Measurements from ENCODE around the gene PARD3.
"Not testable (repeated sequence)": the region's sequence is repeated elsewhere in the genome, so short reads cannot be mapped to it uniquely, and the experiment has no call there.

Gene PARD3

GRCh38 chr10:34650156-34650555, 164.9 kb downstream of the PARD3 start:
- H3K27ac ChIP-seq (ENCODE audit: low read depth, low read length, severe bottlenecking) = no peak overlapping the region
- 94 to 98% methylated on average over 6 to 8 of the region's 8 CpGs for WGBS, 2 experiments (ENCODE audit: insufficient coverage in 2 of 2)
- H3K4me1 ChIP-seq (ENCODE audit: control insufficient read depth, insufficient read depth, low read length, poor library complexity, severe bottlenecking) = peaks cover 29% of the 10 kb centered on the region
- H3K36me3 ChIP-seq (ENCODE audit: control insufficient read depth, insufficient read depth, low read length) = no peaks in the 10 kb centered on the region
- H3K4me3 ChIP-seq (ENCODE audit: extremely low read depth, insufficient read depth, low read length, poor library complexity, severe bottlenecking) = no peak overlapping the region
- H3K9me3 ChIP-seq (ENCODE audit: control insufficient read depth, low read length) = no peaks in the 10 kb centered on the region

- Histone ChIP-seq H3K27ac (ENCODE audit: low read depth, low read length, severe bottlenecking) (no peak overlapping the region), H3K4me3 (ENCODE audit: extremely low read depth, insufficient read depth, low read length, poor library complexity, severe bottlenecking) (no peak overlapping the region), H3K4me1 (ENCODE audit: control insufficient read depth, insufficient read depth, low read length, poor library complexity, severe bottlenecking) (peaks cover 29% of the 10 kb centered on the region), H3K36me3 (ENCODE audit: control insufficient read depth, insufficient read depth, low read length) (no peaks in the 10 kb centered on the region), H3K9me3 (ENCODE audit: control insufficient read depth, low read length) (no peaks in the 10 kb centered on the region)
- 100% methylated on average over 1 of the region's 3 CpGs; no CpG with 5 or more reads in 1 of the 2 experiments for WGBS, 2 experiments (ENCODE audit: insufficient coverage in 2 of 2)
These were observed 165.7 kb downstream of the PARD3 start for GRCh38 chr10:34649385-34649784.

- Histone ChIP-seq H3K4me3 (ENCODE audit: extremely low read depth, insufficient read depth, low read length, poor library complexity, severe bottlenecking) (no peak overlapping the region), H3K9me3 (ENCODE audit: control insufficient read depth, low read length) (no peaks in the 10 kb centered on the region), H3K36me3 (ENCODE audit: control insufficient read depth, insufficient read depth, low read length) (no peaks in the 10 kb centered on the region), H3K4me1 (ENCODE audit: control insufficient read depth, insufficient read depth, low read length, poor library complexity, severe bottlenecking) (peaks cover 29% of the 10 kb centered on the region), H3K27ac (ENCODE audit: low read depth, low read length, severe bottlenecking) (no peak overlapping the region)
- 94 to 96% methylated on average over 2 to 5 of the region's 5 CpGs for WGBS, 2 experiments (ENCODE audit: insufficient coverage in 2 of 2)
These were observed 166.2 kb downstream of the PARD3 start for GRCh38 chr10:34648919-34649318.

- H3K36me3 ChIP-seq (ENCODE audit: control insufficient read depth, insufficient read depth, low read length) = no peaks in the 10 kb centered on the region
- peaks cover 22% of the 10 kb centered on the region for H3K4me1 ChIP-seq (ENCODE audit: control insufficient read depth, insufficient read depth, low read length, poor library complexity, severe bottlenecking)
- 86 to 90% methylated on average over 7 to 8 of the region's 12 CpGs for WGBS, 2 experiments (ENCODE audit: insufficient coverage in 2 of 2)
- H3K27ac ChIP-seq (ENCODE audit: low read depth, low read length, severe bottlenecking) = no peak overlapping the region
- no peaks in the 10 kb centered on the region for H3K9me3 ChIP-seq (ENCODE audit: control insufficient read depth, low read length)
- H3K4me3 ChIP-seq (ENCODE audit: extremely low read depth, insufficient read depth, low read length, poor library complexity, severe bottlenecking) = no peak overlapping the region
These were observed 166.9 kb downstream of the PARD3 start for GRCh38 chr10:34647875-34648865.

- no peaks in the 10 kb centered on the region for H3K9me3 ChIP-seq (ENCODE audit: control insufficient read depth, low read length)
- no peaks in the 10 kb centered on the region for H3K36me3 ChIP-seq (ENCODE audit: control insufficient read depth, insufficient read depth, low read length)
- H3K4me3 ChIP-seq (ENCODE audit: extremely low read depth, insufficient read depth, low read length, poor library complexity, severe bottlenecking) = no peak overlapping the region
- H3K27ac ChIP-seq (ENCODE audit: low read depth, low read length, severe bottlenecking) = no peak overlapping the region
- WGBS, 2 experiments (ENCODE audit: insufficient coverage in 2 of 2) = 83 to 88% methylated on average over 6 of the region's 7 CpGs
- H3K4me1 ChIP-seq (ENCODE audit: control insufficient read depth, insufficient read depth, low read length, poor library complexity, severe bottlenecking) = peaks cover 12% of the 10 kb centered on the region
These were observed 167.9 kb downstream of the PARD3 start for GRCh38 chr10:34647160-34647559.

- no peaks in the 10 kb centered on the region for H3K36me3 ChIP-seq (ENCODE audit: control insufficient read depth, insufficient read depth, low read length)
- 95 to 98% methylated on average over 6 of the region's 6 CpGs for WGBS, 2 experiments (ENCODE audit: insufficient coverage in 2 of 2)
- H3K27ac ChIP-seq (ENCODE audit: low read depth, low read length, severe bottlenecking) = no peak overlapping the region
- no peaks in the 10 kb centered on the region for H3K9me3 ChIP-seq (ENCODE audit: control insufficient read depth, low read length)
- no peak overlapping the region for H3K4me3 ChIP-seq (ENCODE audit: extremely low read depth, insufficient read depth, low read length, poor library complexity, severe bottlenecking)
- H3K4me1 ChIP-seq (ENCODE audit: control insufficient read depth, insufficient read depth, low read length, poor library complexity, severe bottlenecking) = peaks cover 3% of the 10 kb centered on the region
These were observed 168.8 kb downstream of the PARD3 start for GRCh38 chr10:34646331-34646730.

- not testable (repeated sequence) for H3K27ac ChIP-seq (ENCODE audit: low read depth, low read length, severe bottlenecking); H3K4me1 ChIP-seq (ENCODE audit: control insufficient read depth, insufficient read depth, low read length, poor library complexity, severe bottlenecking); H3K9me3 ChIP-seq (ENCODE audit: control insufficient read depth, low read length); H3K4me3 ChIP-seq (ENCODE audit: extremely low read depth, insufficient read depth, low read length, poor library complexity, severe bottlenecking); H3K36me3 ChIP-seq (ENCODE audit: control insufficient read depth, insufficient read depth, low read length)
- WGBS, 2 experiments (ENCODE audit: insufficient coverage in 2 of 2) = 67% methylated on average over 1 of the region's 3 CpGs; no CpG with 5 or more reads in 1 of the 2 experiments
These were observed 170.3 kb downstream of the PARD3 start for GRCh38 chr10:34644815-34645214.

- Histone ChIP-seq H3K27ac (ENCODE audit: low read depth, low read length, severe bottlenecking) (peak overlapping the region; percentile 0), H3K4me1 (ENCODE audit: control insufficient read depth, insufficient read depth, low read length, poor library complexity, severe bottlenecking) (no peaks in the 10 kb centered on the region), H3K36me3 (ENCODE audit: control insufficient read depth, insufficient read depth, low read length) (no peaks in the 10 kb centered on the region), H3K9me3 (ENCODE audit: control insufficient read depth, low read length) (no peaks in the 10 kb centered on the region), H3K4me3 (ENCODE audit: extremely low read depth, insufficient read depth, low read length, poor library complexity, severe bottlenecking) (no peak overlapping the region)
- WGBS, 2 experiments (ENCODE audit: insufficient coverage in 2 of 2) = 83 to 92% methylated on average over 2 to 3 of the region's 3 CpGs
These were observed 170.9 kb downstream of the PARD3 start for GRCh38 chr10:34644224-34644623.

- no peak overlapping the region for H3K27ac ChIP-seq (ENCODE audit: low read depth, low read length, severe bottlenecking)
- no peaks in the 10 kb centered on the region for H3K9me3 ChIP-seq (ENCODE audit: control insufficient read depth, low read length)
These were observed 171.5 kb downstream of the PARD3 start for GRCh38 chr10:34643620-34644019.

GRCh38 chr10:34641913-34642558, 173.1 kb downstream of the PARD3 start:
- Histone ChIP-seq H3K36me3 (ENCODE audit: control insufficient read depth, insufficient read depth, low read length) (no peaks in the 10 kb centered on the region), H3K27ac (ENCODE audit: low read depth, low read length, severe bottlenecking) (no peak overlapping the region), H3K9me3 (ENCODE audit: control insufficient read depth, low read length) (no peaks in the 10 kb centered on the region), H3K4me1 (ENCODE audit: control insufficient read depth, insufficient read depth, low read length, poor library complexity, severe bottlenecking) (peaks cover 3% of the 10 kb centered on the region), H3K4me3 (ENCODE audit: extremely low read depth, insufficient read depth, low read length, poor library complexity, severe bottlenecking) (no peak overlapping the region)
- 92 to 97% methylated on average over 12 of the region's 12 CpGs for WGBS, 2 experiments (ENCODE audit: insufficient coverage in 2 of 2)

More at GRCh38 chr10:34643620-34644019, 171.5 kb downstream of the PARD3 start:
- Histone ChIP-seq H3K4me3 (ENCODE audit: extremely low read depth, insufficient read depth, low read length, poor library complexity, severe bottlenecking) (no peak overlapping the region), H3K4me1 (ENCODE audit: control insufficient read depth, insufficient read depth, low read length, poor library complexity, severe bottlenecking) (no peaks in the 10 kb centered on the region), H3K36me3 (ENCODE audit: control insufficient read depth, insufficient read depth, low read length) (no peaks in the 10 kb centered on the region)
- WGBS, 2 experiments (ENCODE audit: insufficient coverage in 2 of 2) = 91% methylated on average over 4 of the region's 5 CpGs; no CpG with 5 or more reads in 1 of the 2 experiments
